Stomach (tissue), 9 donors: ENCODE results near the gene STEAP1. TPM values are rescaled to one million over a fixed set of nuclear protein-coding genes. Genes with fewer than 3 reads are reported as not detected.
A peak's percentile ranks its signal among the peaks of the same experiment; 100 is the strongest.
"Not testable (repeated sequence)": the region's sequence is repeated elsewhere in the genome, so short reads cannot be mapped to it uniquely, and the experiment has no call there.

Experiments used
- DNase-seq, 2 donors: peaks; one replicate each; pipeline versions ENCODE4 v3.0.0 to v3.0.0-alpha.2; 2013 to 2019
- H3K27ac ChIP-seq, 5 donors: fragments of 200-600 bp in 4 of 5; sonication (generic) in 4 of 5; one replicate each; pipeline ENCODE4 v1.5.1; 2013 to 2019; ENCODE audit warnings: mild to moderate bottlenecking in 1 of 5, moderate library complexity in 1 of 5
- H3K27me3 ChIP-seq, 3 donors: fragments of 200-600 bp; sonication (generic); one replicate each; pipeline ENCODE4 v1.5.1; 2017 to 2019; ENCODE audit warnings: mixed run types in 1 of 3
- H3K36me3 ChIP-seq, 4 donors: fragments of 200-600 bp; sonication (generic); 1 replicate in 3 of 4; 2 replicates in 1 of 4; pipeline ENCODE4 v1.5.1; 2016 to 2019
- H3K4me1 ChIP-seq, 4 donors: fragments of 200-600 bp; sonication (generic); one replicate each; pipeline ENCODE4 v1.5.1; 2016 to 2019
- H3K4me3 ChIP-seq, 4 donors: fragments of 200-600 bp; sonication (generic) in 3 of 4; one replicate each; pipeline ENCODE4 v1.5.1; 2016 to 2019; ENCODE audit warnings: mild to moderate bottlenecking in 1 of 4
- H3K9me3 ChIP-seq, 4 donors: fragments of 200-600 bp; sonication (generic); one replicate each; pipeline ENCODE4 v1.5.1; 2016 to 2019
- CTCF ChIP-seq, 7 experiments: fragments of 450-650 bp in 4 of 7; fragments of 200-600 bp in 3 of 7; sonication (generic) in 3 of 7; IDR thresholded peaks; one replicate each; pipeline ENCODE4 v1.5.1; 2016 to 2019; ENCODE audit warnings: antibody characterized with exemption in 7 of 7, control low read depth in 2 of 7, mild to moderate bottlenecking in 1 of 7
- EP300 ChIP-seq: sonication (generic); formaldehyde crosslinking; IDR thresholded peaks from one replicate; pipeline ENCODE4 v1.6.1; 2017; ENCODE audit warnings: antibody characterized with exemption
- POLR2A ChIP-seq, 4 donors: fragments of 450-650 bp; IDR thresholded peaks; one replicate each; pipeline ENCODE4 v1.6.1; 2016; ENCODE audit warnings: antibody characterized with exemption in 4 of 4, control low read depth in 2 of 4, mild to moderate bottlenecking in 1 of 4, moderate library complexity in 1 of 4
- POLR2AphosphoS5 ChIP-seq, 3 donors: sonication (generic); formaldehyde crosslinking; IDR thresholded peaks; one replicate each; pipeline ENCODE4 v1.6.1; 2016; ENCODE audit warnings: antibody characterized with exemption in 3 of 3
- WGBS, 5 donors: extraction: QIAGEN DNeasy Blood & Tissue Kit in 3 of 5; methylation state at CpG; one replicate each; pipeline versions ENCODE4 v1.1.5 to v1.1.7; 2013 to 2018; 5-methylcytosine and 5-hydroxymethylcytosine counted together
- intact Hi-C: fragments of 100-400 bp; cut with DNase I; formaldehyde crosslinking; loops from one replicate; pipeline ENCODE4 v1.15.1; 2023; ENCODE audit warnings: low total_unique reads
- polyA plus RNA-seq, 3 donors: library from polyadenylated mRNA; stranded (reverse); fragments of 200-250 nt; gene quantifications; one replicate each; pipeline ENCODE4 v1.2.3, GENCODE V29; 2013
- total RNA-seq, 5 donors: library from RNA; depleted of rRNA; stranded (reverse); fragments of >200 nt; gene quantifications; one replicate each; pipeline versions ENCODE4 v1.1.0 to v1.2.3, GENCODE V29; 2014 to 2016
- donor health status: healthy with polysubstance abuse.
- donor health status: Bipolar disorder and iron deficiency.
- donor health status: healthy.

STEAP1 gene
- total and polyA plus RNA-seq, 8 donors = 1.8 to 9.2 (median 4.6) TPM; not detected in 1

- intact Hi-C loops, H3K4me1 ChIP-seq, H3K27me3 ChIP-seq, H3K4me3 ChIP-seq, H3K27ac ChIP-seq, DNase-seq, H3K36me3 ChIP-seq, H3K9me3 ChIP-seq: not testable (repeated sequence)
- WGBS, 5 donors = 79 to 87% (median 86%) methylated on average over 12 to 14 of the region's 14 CpGs
Measured at GRCh38 chr7:90147079-90147960, 6.9 kb upstream of the STEAP1 start.

GRCh38 chr7:90149428-90149827 lies 4.8 kb upstream of the STEAP1 start:
- DNase-seq = peak in 1 of 2 donors; percentile 13
- intact Hi-C loops, H3K9me3 ChIP-seq, H3K27me3 ChIP-seq, H3K4me1 ChIP-seq, H3K36me3 ChIP-seq, H3K27ac ChIP-seq, H3K4me3 ChIP-seq: not testable (repeated sequence)

GRCh38 chr7:90151884-90152283 lies 2.4 kb upstream of the STEAP1 start:
- H3K4me3 ChIP-seq, H3K9me3 ChIP-seq, DNase-seq, H3K36me3 ChIP-seq, H3K27me3 ChIP-seq, H3K27ac ChIP-seq: not testable (repeated sequence)
- WGBS, 5 donors = 60 to 75% (median 71%) methylated on average over 3 of the region's 3 CpGs
- peaks cover 0 to 14% (median 7%) of the 10 kb centered on the region in 4 donors for H3K4me1 ChIP-seq
- intact Hi-C loops = loop anchor here (10.0 kb wide), 1 partner anchor 103 kb away; no protein-coding TSS in a partner anchor

GRCh38 chr7:90152642-90153253 lies 1.5 kb upstream of the STEAP1 start:
- not testable (repeated sequence) for H3K4me3 ChIP-seq, H3K27ac ChIP-seq, H3K36me3 ChIP-seq, H3K27me3 ChIP-seq, H3K9me3 ChIP-seq
- 22 to 37% (median 32%) methylated on average over 9 of the region's 9 CpGs for WGBS, 5 donors
- DNase-seq = peak in 1 of 2 donors; percentile 68
- H3K4me1 ChIP-seq = peaks cover 0 to 14% (median 7%) of the 10 kb centered on the region in 4 donors
- intact Hi-C loops = loop anchor here (10.0 kb wide), 1 partner anchor 102 kb away; no protein-coding TSS in a partner anchor
- peak in 4 of 7 experiments; percentile 34 to 61 (median 52) for TF ChIP-seq CTCF (IDR thresholded peaks at IDR 0.05)

- Histone ChIP-seq H3K27ac (no peak overlapping the region), H3K9me3 (no peaks in the 10 kb centered on the region), H3K27me3 (no peaks in the 10 kb centered on the region), H3K36me3 (no peaks in the 10 kb centered on the region), H3K4me3 (peak overlapping the region in 3 of 4 donors; percentile 1 to 69 (median 49)), H3K4me1 (peaks cover 0 to 14% (median 7%) of the 10 kb centered on the region in 4 donors)
- 62 to 71% (median 63%) methylated on average over 4 of the region's 4 CpGs for WGBS, 5 donors
- DNase-seq = no peak
- TF ChIP-seq POLR2A (IDR thresholded peaks at IDR 0.05) (no peak), POLR2AphosphoS5 (IDR thresholded peaks at IDR 0.05) (no peak), CTCF (IDR thresholded peaks at IDR 0.05) (no peak), EP300 (no peak)
- intact Hi-C loops = loop anchor here (10.0 kb wide), 1 partner anchor 100 kb away; no protein-coding TSS in a partner anchor
Measured at GRCh38 chr7:90155206-90155605, 937 bp downstream of the STEAP1 start.

- intact Hi-C loops = loop anchor here (10.0 kb wide), 1 partner anchor 97 kb away; no protein-coding TSS in a partner anchor
Measured at GRCh38 chr7:90157331-90157730, 3.1 kb downstream of the STEAP1 start.

GRCh38 chr7:90157761-90158350 lies 3.6 kb downstream of the STEAP1 start:
- H3K4me3 ChIP-seq = not testable (repeated sequence)

More at GRCh38 chr7:90157331-90157730, 3.1 kb downstream of the STEAP1 start:
- WGBS, 5 donors = 66 to 77% (median 74%) methylated on average over 2 of the region's 2 CpGs
- H3K9me3 ChIP-seq, H3K27me3 ChIP-seq, H3K4me3 ChIP-seq, DNase-seq, H3K27ac ChIP-seq, H3K36me3 ChIP-seq: not testable (repeated sequence)
- peaks cover 0 to 14% (median 7%) of the 10 kb centered on the region in 4 donors for H3K4me1 ChIP-seq

More at GRCh38 chr7:90157761-90158350, 3.6 kb downstream of the STEAP1 start:
- Histone ChIP-seq H3K27ac (peak overlapping the region in 1 of 5 donors; percentile 14), H3K4me1 (peaks cover 0 to 14% (median 7%) of the 10 kb centered on the region in 4 donors)
- not testable (repeated sequence) for H3K36me3 ChIP-seq, H3K27me3 ChIP-seq, H3K9me3 ChIP-seq
- 24 to 50% (median 42%) methylated on average over 3 to 4 of the region's 4 CpGs for WGBS, 5 donors
- intact Hi-C loops = loop anchor here (10.0 kb wide), 1 partner anchor 97 kb away; no protein-coding TSS in a partner anchor
- peak in 1 of 2 donors; percentile 69 for DNase-seq
